Measurements from ENCODE around the gene COL6A2. TPM values are rescaled to one million over a fixed set of nuclear protein-coding genes. Genes with fewer than 3 reads are reported as not detected.

Gene COL6A2
- total RNA-seq, 1 donor from 2014 or later, result 32.0 TPM

GRCh38 chr21:46153247-46154154, 55.6 kb downstream of the COL6A2 start:
- Mint-ChIP-seq H3K4me3 (ENCODE audit: low read depth) (peak overlapping the region; percentile 35), H3K27ac (peak overlapping the region; percentile 41), H3K9me3 (ENCODE audit: low read depth) (no peaks in the 10 kb centered on the region), H3K4me1 (ENCODE audit: low read depth) (peaks cover 15% of the 10 kb centered on the region), H3K27me3 (no peaks in the 10 kb centered on the region), H3K36me3 (ENCODE audit: insufficient read depth) (no peaks in the 10 kb centered on the region)
- DNase-seq (ENCODE audit: low spot score, unreplicated experiment), result peak; percentile 71
- TF ChIP-seq CTCF (IDR thresholded peaks at IDR 0.05; ENCODE audit: unreplicated experiment), result peak; percentile 89

GRCh38 chr21:46154155-46154954, 56.4 kb downstream of the COL6A2 start:
- TF ChIP-seq CTCF (IDR thresholded peaks at IDR 0.05; ENCODE audit: unreplicated experiment), result no peak
- Mint-ChIP-seq H3K9me3 (ENCODE audit: low read depth) (no peaks in the 10 kb centered on the region), H3K27ac (no peak overlapping the region), H3K27me3 (no peaks in the 10 kb centered on the region), H3K4me3 (ENCODE audit: low read depth) (peak overlapping the region; percentile 31), H3K4me1 (ENCODE audit: low read depth) (peaks cover 15% of the 10 kb centered on the region), H3K36me3 (ENCODE audit: insufficient read depth) (no peaks in the 10 kb centered on the region)
- no peak for DNase-seq (ENCODE audit: low spot score, unreplicated experiment)

- Mint-ChIP-seq H3K36me3 (ENCODE audit: insufficient read depth) (no peaks in the 10 kb centered on the region), H3K4me3 (ENCODE audit: low read depth) (peak overlapping the region; percentile 29), H3K4me1 (ENCODE audit: low read depth) (peaks cover 15% of the 10 kb centered on the region), H3K27ac (peak overlapping the region; percentile 82), H3K9me3 (ENCODE audit: low read depth) (no peaks in the 10 kb centered on the region), H3K27me3 (no peaks in the 10 kb centered on the region)
- no peak for TF ChIP-seq CTCF (IDR thresholded peaks at IDR 0.05; ENCODE audit: unreplicated experiment)
- no peak for DNase-seq (ENCODE audit: low spot score, unreplicated experiment)
Observed at GRCh38 chr21:46154955-46155513, 57.1 kb downstream of the COL6A2 start.

GRCh38 chr21:46155514-46156377, 57.8 kb downstream of the COL6A2 start, which contains the start of gene FTCD:
Gene FTCD, minus strand, starts transcription at chr21:46155579. Its CDS starts 56 bp downstream, at chr21:46155523.
- peak within 1 kb of the TSS; percentile 29 for H3K4me3 Mint-ChIP-seq (ENCODE audit: low read depth)
- peaks cover 15% of the 10 kb centered on the region for H3K4me1 Mint-ChIP-seq (ENCODE audit: low read depth)
- H3K27me3 Mint-ChIP-seq, result no peaks in the 10 kb centered on the region
- no peak for TF ChIP-seq CTCF (IDR thresholded peaks at IDR 0.05; ENCODE audit: unreplicated experiment)
- DNase-seq (ENCODE audit: low spot score, unreplicated experiment), result no peak
- peak within 1 kb of the TSS; percentile 82 for H3K27ac Mint-ChIP-seq
- peaks cover 1% of the 10 kb centered on the region for H3K36me3 Mint-ChIP-seq (ENCODE audit: insufficient read depth)
- no peaks in the 10 kb centered on the region for H3K9me3 Mint-ChIP-seq (ENCODE audit: low read depth)

Data from progenitor cell of endocrine pancreas (in vitro differentiated cells).